Measurements from ENCODE around the gene BBS5. TPM values are rescaled to one million over a fixed set of nuclear protein-coding genes. Genes with fewer than 3 reads are reported as not detected.

The BBS5 gene
- total RNA-seq, 2 donors from 2014 or later, result 7.7 to 14.7 TPM

DNA sequence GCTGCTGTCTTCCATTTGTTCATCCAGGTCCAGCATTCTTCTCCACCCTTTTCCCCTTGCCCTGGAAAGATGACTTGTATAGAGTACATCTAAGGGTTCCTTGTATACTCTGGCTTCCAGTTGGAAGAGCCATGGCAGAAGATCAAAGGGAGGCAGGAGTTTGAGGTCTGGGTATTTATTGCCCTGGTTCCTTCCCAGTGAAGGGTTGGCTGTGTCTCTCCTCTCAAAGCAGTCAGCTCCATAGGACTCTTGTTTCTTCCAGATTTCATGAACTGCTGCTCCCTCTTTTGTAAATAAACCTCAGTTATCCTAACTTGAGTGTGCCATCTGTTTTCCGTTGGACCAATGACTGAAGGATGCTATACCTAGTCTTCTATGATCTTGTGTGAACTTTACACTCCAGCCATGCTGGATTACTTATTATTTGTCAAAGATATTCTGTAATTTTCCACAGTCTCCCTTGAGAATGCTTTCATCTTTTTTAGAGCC, 6.4 kb downstream of the BBS5 start:
- no peaks in the 10 kb centered on the region for H3K9me3 ChIP-seq
- H3K27ac ChIP-seq, result no peak overlapping the region
- TF ChIP-seq POLR2AphosphoS5 (IDR thresholded peaks at IDR 0.05), result no peak
- TF ChIP-seq, protein P1, sequence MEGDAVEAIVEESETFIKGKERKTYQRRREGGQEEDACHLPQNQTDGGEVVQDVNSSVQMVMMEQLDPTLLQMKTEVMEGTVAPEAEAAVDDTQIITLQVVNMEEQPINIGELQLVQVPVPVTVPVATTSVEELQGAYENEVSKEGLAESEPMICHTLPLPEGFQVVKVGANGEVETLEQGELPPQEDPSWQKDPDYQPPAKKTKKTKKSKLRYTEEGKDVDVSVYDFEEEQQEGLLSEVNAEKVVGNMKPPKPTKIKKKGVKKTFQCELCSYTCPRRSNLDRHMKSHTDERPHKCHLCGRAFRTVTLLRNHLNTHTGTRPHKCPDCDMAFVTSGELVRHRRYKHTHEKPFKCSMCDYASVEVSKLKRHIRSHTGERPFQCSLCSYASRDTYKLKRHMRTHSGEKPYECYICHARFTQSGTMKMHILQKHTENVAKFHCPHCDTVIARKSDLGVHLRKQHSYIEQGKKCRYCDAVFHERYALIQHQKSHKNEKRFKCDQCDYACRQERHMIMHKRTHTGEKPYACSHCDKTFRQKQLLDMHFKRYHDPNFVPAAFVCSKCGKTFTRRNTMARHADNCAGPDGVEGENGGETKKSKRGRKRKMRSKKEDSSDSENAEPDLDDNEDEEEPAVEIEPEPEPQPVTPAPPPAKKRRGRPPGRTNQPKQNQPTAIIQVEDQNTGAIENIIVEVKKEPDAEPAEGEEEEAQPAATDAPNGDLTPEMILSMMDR (IDR thresholded peaks at IDR 0.05), result no peak
- TF ChIP-seq POLR2A (IDR thresholded peaks at IDR 0.05), result no peak
- WGBS, result 72% methylated on average over 1 of the region's 1 CpG
- no peaks in the 10 kb centered on the region for H3K4me1 ChIP-seq (replicated peaks)
- DNase-seq (ENCODE audit: low spot score), result no peak
- no peaks in the 10 kb centered on the region for H3K36me3 ChIP-seq
- intact Hi-C loops (cut with DNase I), result no loop called here
- no peak overlapping the region for H3K4me3 ChIP-seq
- no peaks in the 10 kb centered on the region for H3K27me3 ChIP-seq (replicated peaks; ENCODE audit: insufficient read depth)

- H3K27me3 ChIP-seq (replicated peaks; ENCODE audit: insufficient read depth), result no peaks in the 10 kb centered on the region
- TF ChIP-seq POLR2A (IDR thresholded peaks at IDR 0.05) (no peak), POLR2AphosphoS5 (IDR thresholded peaks at IDR 0.05) (no peak)
- TF ChIP-seq, protein P1 (IDR thresholded peaks at IDR 0.05), result no peak
- H3K4me3 ChIP-seq, result no peak overlapping the region
- no peaks in the 10 kb centered on the region for H3K9me3 ChIP-seq
- intact Hi-C loops (cut with DNase I), result no loop called here
- DNase-seq (ENCODE audit: low spot score), result no peak
- no peaks in the 10 kb centered on the region for H3K4me1 ChIP-seq (replicated peaks)
- H3K36me3 ChIP-seq, result no peaks in the 10 kb centered on the region
- no peak overlapping the region for H3K27ac ChIP-seq
Observed at GRCh38 chr2:169486487-169486886, 7.2 kb downstream of the BBS5 start.

DNA sequence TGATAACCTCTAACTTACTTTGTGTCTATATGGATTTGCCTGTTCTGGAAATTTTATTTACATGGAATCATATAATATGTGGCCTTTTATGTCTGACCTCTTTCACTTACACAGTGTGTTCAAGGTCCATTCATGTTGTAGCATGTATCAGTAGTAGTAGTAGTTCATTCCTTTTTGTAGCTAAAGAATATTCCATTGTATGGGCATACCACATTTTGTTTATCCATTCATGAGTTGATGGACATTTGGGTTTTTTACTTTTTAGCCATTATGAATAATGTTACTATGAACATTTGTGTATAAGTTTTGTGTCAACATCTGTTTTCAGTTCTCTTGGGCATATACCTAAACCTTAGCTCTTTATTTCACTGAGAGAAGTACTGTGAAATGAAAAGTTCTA, 11.5 kb downstream of the BBS5 start:
- TF ChIP-seq POLR2AphosphoS5 (IDR thresholded peaks at IDR 0.05), result no peak
- Histone ChIP-seq H3K9me3 (no peaks in the 10 kb centered on the region), H3K27ac (no peak overlapping the region), H3K36me3 (no peaks in the 10 kb centered on the region), H3K4me3 (no peak overlapping the region), H3K27me3 (replicated peaks; ENCODE audit: insufficient read depth) (no peaks in the 10 kb centered on the region), H3K4me1 (replicated peaks) (no peaks in the 10 kb centered on the region)
- DNase-seq (ENCODE audit: low spot score), result no peak
- intact Hi-C loops (cut with DNase I), result no loop called here

GRCh38 chr2:169491378-169491777, 12.1 kb downstream of the BBS5 start:
- Histone ChIP-seq H3K36me3 (no peaks in the 10 kb centered on the region), H3K4me3 (no peak overlapping the region)

DNA sequence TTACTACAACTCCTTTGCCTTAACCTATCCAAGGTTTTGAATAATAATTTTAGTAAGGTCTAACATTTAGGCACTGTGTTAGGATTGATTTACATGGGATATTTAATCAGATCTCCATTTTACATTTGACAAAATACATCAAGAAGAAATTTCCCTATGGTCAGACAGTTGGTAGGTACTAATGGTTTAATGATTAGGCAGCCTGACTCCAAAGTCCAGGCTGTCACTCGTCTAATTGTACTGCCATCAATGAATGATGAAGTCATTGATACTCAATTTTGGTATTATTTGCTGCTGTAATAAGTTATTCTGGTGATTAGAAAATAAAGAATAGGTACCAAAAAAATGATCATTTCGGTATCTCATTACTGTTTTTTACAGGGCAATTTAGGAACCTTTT, 14.1 kb downstream of the BBS5 start:
- no peaks in the 10 kb centered on the region for H3K27me3 ChIP-seq (replicated peaks; ENCODE audit: insufficient read depth)
- WGBS, result 82% methylated on average over 2 of the region's 2 CpGs
- no peaks in the 10 kb centered on the region for H3K9me3 ChIP-seq
- no peaks in the 10 kb centered on the region for H3K36me3 ChIP-seq
- H3K4me3 ChIP-seq, result no peak overlapping the region
- intact Hi-C loops (cut with DNase I), result no loop called here
- TF ChIP-seq, protein P1 (IDR thresholded peaks at IDR 0.05), result no peak
- TF ChIP-seq POLR2AphosphoS5 (IDR thresholded peaks at IDR 0.05) (no peak), POLR2A (IDR thresholded peaks at IDR 0.05) (no peak)
- H3K27ac ChIP-seq, result no peak overlapping the region
- DNase-seq (ENCODE audit: low spot score), result no peak
- H3K4me1 ChIP-seq (replicated peaks), result no peaks in the 10 kb centered on the region

More at GRCh38 chr2:169491378-169491777, 12.1 kb downstream of the BBS5 start:
- H3K4me1 ChIP-seq (replicated peaks), result no peaks in the 10 kb centered on the region
- no peak for TF ChIP-seq POLR2AphosphoS5 (IDR thresholded peaks at IDR 0.05)
- TF ChIP-seq, protein P1 (IDR thresholded peaks at IDR 0.05), result no peak
- no peak for TF ChIP-seq POLR2A (IDR thresholded peaks at IDR 0.05)
- intact Hi-C loops (cut with DNase I), result no loop called here
- H3K27ac ChIP-seq, result no peak overlapping the region
- no peak for DNase-seq (ENCODE audit: low spot score)
- no peaks in the 10 kb centered on the region for H3K9me3 ChIP-seq
- H3K27me3 ChIP-seq (replicated peaks; ENCODE audit: insufficient read depth), result no peaks in the 10 kb centered on the region

Measured in prostate gland (tissue), 2 donors.